HG03565 (cell line): ENCODE data around the gene NME1.

ENCODE experiments used
- ATAC-seq: cut with Tn5 transposase; IDR thresholded peaks from one replicate; pipeline ENCODE4 v1.9.1; 2021; ENCODE audit warnings: mild to moderate bottlenecking, moderate library complexity; ENCODE audit not compliant: unreplicated experiment

Gene NME1

DNA sequence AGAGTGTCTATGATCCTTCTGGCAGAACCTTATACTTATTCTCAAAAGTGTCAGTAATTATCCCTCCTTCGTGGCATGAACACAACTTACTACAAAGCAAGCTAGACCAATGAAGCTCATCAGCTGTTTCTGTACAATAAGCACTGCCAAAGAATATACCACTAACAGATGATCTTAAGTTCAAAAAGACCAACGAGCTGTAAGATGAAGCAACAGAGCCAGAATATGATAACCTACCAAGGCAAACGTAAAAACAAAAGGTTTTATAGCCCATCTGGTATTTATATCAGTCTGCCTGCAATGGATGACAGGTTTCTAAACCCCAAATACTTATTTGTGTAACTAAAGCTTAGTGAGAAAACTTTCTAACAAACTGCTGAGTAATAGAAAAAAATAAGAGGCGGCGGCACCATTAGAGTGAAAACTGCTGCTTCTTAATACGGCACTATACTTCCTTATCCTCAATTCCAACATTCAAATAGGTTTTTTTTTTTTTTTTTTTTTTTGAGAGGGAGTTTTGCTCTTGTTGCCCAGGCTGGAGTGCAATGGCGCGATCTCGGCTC, 35.0 kb downstream of the NME1 start:
- ATAC-seq: no peak

DNA sequence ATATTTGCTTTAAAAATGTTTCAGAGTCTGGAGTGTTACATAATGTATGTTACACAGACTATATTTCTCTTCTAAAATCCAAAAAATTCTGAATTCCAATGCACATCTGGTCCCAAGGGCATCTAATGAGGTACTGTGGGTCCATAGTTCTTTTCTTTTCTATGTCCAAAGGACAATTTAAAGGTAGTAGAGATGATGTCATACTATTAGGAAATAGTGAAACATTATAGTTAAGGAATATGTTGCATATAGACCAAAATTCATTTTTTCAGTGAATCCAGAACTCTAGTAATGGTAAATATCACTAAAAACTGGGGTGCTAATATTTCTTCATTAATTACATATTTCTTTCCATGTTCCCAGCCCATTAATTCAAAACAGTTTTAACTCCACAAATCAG, 35.8 kb downstream of the NME1 start:
- no peak for ATAC-seq

DNA sequence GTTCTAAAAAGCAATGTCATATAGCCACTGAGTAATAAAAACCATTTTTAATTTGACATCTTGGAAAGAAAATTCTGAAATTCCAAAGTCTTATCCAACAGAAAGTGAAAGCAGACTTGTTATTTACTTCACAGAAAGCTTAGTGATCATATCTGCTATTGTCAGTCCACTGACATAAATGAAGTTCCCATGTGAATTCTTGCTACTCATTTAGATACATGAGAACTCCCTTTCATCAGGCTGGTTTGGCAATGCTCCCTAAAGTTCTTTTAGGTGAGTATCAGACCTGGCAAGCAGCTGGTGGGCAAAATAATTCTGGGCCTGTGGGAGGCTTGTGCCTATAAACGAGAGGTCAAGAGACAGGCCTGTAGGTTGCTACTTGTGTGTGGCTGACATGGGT, 36.3 kb downstream of the NME1 start:
- ATAC-seq: no peak

DNA sequence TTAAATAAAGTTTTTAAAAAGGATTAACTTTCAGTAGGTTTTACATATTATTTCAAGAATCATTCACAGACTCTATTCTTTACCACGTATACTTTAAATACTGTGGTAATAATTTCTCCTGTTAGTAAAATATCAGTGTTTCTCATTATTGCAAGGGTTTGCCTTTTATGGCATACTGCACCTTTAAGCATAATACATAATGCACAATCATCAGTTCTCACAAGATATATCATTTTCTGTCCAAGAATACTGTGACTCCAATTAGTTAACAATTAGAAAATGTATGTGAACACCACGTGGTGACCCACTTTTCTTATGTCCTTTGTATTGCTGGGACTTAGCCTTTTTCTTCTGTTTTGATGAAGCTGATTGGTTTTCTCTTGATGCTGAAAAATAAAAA, 38.5 kb downstream of the NME1 start:
- no peak for ATAC-seq

DNA sequence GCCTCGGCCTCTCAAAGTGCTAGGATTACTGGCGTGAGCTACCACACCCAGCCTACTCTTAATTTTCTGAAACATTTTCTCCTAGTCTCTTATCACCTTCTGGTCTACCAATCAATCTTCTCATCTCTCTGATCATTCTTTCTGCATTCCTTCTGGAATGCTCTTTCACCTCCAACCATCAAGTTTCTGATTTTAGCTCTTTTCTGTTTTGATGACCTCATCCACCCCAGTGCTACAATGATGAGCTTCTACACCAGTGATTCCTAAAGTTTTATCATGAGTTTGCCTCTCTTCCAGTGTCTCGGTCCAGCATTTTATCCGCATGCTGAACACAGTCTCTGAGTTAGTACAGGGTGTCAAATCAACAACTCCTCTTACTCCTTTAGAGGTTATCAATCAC, 44.4 kb downstream of the NME1 start:
- ATAC-seq: no peak

DNA sequence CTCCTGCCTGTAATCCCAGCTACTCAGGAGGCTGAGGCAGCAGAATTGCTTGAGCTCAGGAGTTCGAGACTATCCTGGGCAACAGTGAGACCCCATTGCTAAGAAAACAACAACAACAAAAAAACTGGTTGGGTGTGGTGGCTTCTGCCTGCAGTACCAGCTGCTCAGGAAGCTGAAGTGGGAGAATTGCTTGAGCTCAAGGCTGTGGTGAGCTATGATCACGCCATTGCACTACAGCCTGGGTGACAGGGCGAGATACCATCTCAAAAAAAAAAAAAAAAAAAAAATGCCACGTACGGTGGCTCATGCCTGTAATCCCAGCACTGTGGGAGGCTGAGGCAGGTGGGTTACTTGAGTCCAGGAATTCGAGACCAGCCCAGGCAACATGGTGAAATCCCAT, 46.9 kb downstream of the NME1 start:
- ATAC-seq: no peak

DNA sequence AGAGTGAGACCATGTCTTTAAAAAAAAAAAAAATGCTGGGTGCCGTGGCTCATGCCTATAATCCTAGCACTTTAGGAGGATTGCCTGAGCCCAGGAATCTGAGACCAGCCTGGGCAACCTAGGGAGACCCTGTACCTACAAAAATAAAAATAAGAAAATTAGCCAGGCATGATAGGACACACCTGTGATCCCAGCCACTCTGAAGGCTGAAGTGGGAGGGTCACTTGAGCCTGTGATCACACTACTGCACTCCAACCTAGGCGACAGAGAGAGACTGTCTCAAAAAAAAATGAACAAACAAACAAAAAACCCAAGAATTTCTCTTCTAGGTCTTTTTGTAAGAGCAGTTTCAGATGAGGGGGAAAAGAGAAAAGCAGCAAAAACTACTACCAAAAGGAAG, 47.5 kb downstream of the NME1 start:
- ATAC-seq: no peak

DNA sequence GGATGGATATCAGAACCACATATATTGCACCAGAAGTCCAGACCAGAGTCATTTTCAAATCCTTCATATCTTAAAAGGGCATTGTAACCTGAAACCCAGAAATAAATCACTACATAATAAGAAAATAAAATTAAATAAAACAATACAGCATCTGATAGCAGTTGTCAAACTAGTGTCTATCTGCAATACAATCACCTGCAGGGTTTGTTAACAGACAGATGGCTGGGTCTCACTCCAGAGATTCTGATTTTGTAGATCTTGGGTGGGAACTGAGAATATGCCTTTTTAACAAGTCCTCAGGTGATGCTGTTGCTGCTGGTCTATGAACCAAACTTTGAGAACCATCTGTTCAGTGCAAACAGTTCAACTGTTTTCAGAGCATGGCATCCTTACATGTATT, 50.5 kb downstream of the NME1 start:
- no peak for ATAC-seq
